Sigmoid colon (tissue), 7 donors: Measurements from ENCODE around the gene CCL2. TPM values are rescaled to one million over a fixed set of nuclear protein-coding genes. Genes with fewer than 3 reads are reported as not detected.

Experiments
- DNase-seq: peaks from one replicate; pipeline ENCODE4 v3.0.0-alpha.2; 2019
- H3K27ac ChIP-seq, 4 donors: fragments of 200-600 bp; sonication (generic); one replicate each; pipeline ENCODE4 v1.5.1; 2016 to 2019; ENCODE audit warnings: mild to moderate bottlenecking in 1 of 4
- H3K27me3 ChIP-seq, 3 donors: fragments of 200-600 bp; sonication (generic); one replicate each; pipeline ENCODE4 v1.5.1; 2019; ENCODE audit warnings: mild to moderate bottlenecking in 1 of 3
- H3K36me3 ChIP-seq, 4 donors: fragments of 200-600 bp; sonication (generic); one replicate each; pipeline ENCODE4 v1.5.1; 2016 to 2019
- H3K4me1 ChIP-seq, 4 donors: fragments of 200-600 bp; sonication (generic); one replicate each; pipeline ENCODE4 v1.5.1; 2017 to 2019
- H3K4me3 ChIP-seq, 4 donors: fragments of 200-600 bp; sonication (generic); one replicate each; pipeline ENCODE4 v1.5.1; 2017 to 2019; ENCODE audit warnings: mild to moderate bottlenecking in 2 of 4, moderate library complexity in 1 of 4
- H3K9me3 ChIP-seq, 4 donors: fragments of 200-600 bp in 3 of 4; sonication (generic) in 3 of 4; one replicate each; pipeline versions ENCODE4 v1.5.1 to v1.6.1; 2013 to 2019
- CTCF ChIP-seq, 4 experiments: fragments of 450-650 bp in 3 of 4; fragments of 200-600 bp in 1 of 4; IDR thresholded peaks; one replicate each; pipeline ENCODE4 v1.5.1; 2016 to 2019; ENCODE audit warnings: antibody characterized with exemption in 4 of 4, mild to moderate bottlenecking in 3 of 4, moderate library complexity in 2 of 4
- EP300 ChIP-seq, 4 donors: sonication (generic); formaldehyde crosslinking; IDR thresholded peaks; one replicate each; pipeline ENCODE4 v1.6.1; 2017; ENCODE audit warnings: antibody characterized with exemption in 4 of 4
- POLR2A ChIP-seq, 2 donors: fragments of 450-650 bp; IDR thresholded peaks; one replicate each; pipeline ENCODE4 v1.6.1; 2016; ENCODE audit warnings: antibody characterized with exemption in 2 of 2, mild to moderate bottlenecking in 2 of 2, moderate library complexity in 2 of 2
- POLR2AphosphoS5 ChIP-seq, 4 donors: sonication (generic); formaldehyde crosslinking; IDR thresholded peaks; one replicate each; pipeline ENCODE4 v1.6.1; 2017; ENCODE audit warnings: antibody characterized with exemption in 4 of 4
- WGBS, 2 donors: extraction: QIAGEN DNeasy Blood & Tissue Kit; methylation state at CpG; one replicate each; pipeline ENCODE4 v1.1.7; 2013; 5-methylcytosine and 5-hydroxymethylcytosine counted together
- intact Hi-C: fragments of 100-400 bp; cut with DNase I; formaldehyde crosslinking; loops from one replicate; pipeline ENCODE4 v1.15.1; 2023
- polyA plus RNA-seq, 3 donors: library from polyadenylated mRNA; stranded (reverse); fragments of 200-250 nt; gene quantifications; one replicate each; pipeline ENCODE4 v1.2.3, GENCODE V29; 2013
- total RNA-seq, 4 donors: library from RNA; depleted of rRNA; stranded (reverse); fragments of >200 nt; gene quantifications; one replicate each; pipeline ENCODE4 v1.1.0, GENCODE V29; 2016
- donor health status: healthy with polysubstance abuse.
- donor health status: Bipolar disorder and iron deficiency.
- donor health status: healthy.

The CCL2 gene
- total and polyA plus RNA-seq, 7 donors: 24.3 to 862 (median 37.6) TPM

- H3K27me3 ChIP-seq: no peaks in the 10 kb centered on the region
- TF ChIP-seq EP300 (IDR thresholded peaks at IDR 0.05) (no peak), CTCF (IDR thresholded peaks at IDR 0.05) (no peak), POLR2AphosphoS5 (IDR thresholded peaks at IDR 0.05) (no peak), POLR2A (IDR thresholded peaks at IDR 0.05) (no peak)
- H3K4me3 ChIP-seq: no peak overlapping the region
- DNase-seq: no peak
- intact Hi-C loops: loop anchor here (5.0 kb wide), 1 partner anchor 50 kb away; no protein-coding TSS in a partner anchor
- H3K27ac ChIP-seq: peak overlapping the region in 1 of 4 donors; percentile 45
- peaks cover 0 to 42% (median 35%) of the 10 kb centered on the region in 4 donors for H3K4me1 ChIP-seq
- WGBS, 2 donors: 72 to 94% methylated on average over 2 of the region's 2 CpGs
- H3K9me3 ChIP-seq: no peaks in the 10 kb centered on the region
- H3K36me3 ChIP-seq: no peaks in the 10 kb centered on the region
These were observed 46.9 kb downstream of the CCL2 start for GRCh38 chr17:34301986-34302385.

DNA sequence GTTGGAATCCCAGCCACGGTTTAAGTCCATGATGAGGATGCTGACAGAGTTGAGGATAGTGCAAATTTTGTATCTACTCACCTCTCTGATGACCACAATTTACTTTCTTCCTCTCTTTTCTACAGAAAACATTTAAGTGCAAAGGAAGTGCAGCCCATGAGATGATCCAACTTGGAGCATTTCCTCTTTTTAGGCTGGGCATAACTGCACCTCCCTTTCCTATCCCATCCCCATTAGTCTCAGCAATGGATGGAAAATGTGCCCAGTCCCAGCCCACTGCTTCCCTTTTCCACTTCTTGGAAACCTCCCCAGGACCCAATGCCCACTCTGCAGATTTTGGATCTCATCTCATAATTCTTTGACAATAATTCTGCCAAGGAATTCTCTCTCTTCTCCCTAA lies 47.6 kb downstream of the CCL2 start:
- TF ChIP-seq POLR2A (IDR thresholded peaks at IDR 0.05) (no peak), POLR2AphosphoS5 (IDR thresholded peaks at IDR 0.05) (no peak), CTCF (IDR thresholded peaks at IDR 0.05) (no peak), EP300 (IDR thresholded peaks at IDR 0.05) (no peak)
- Histone ChIP-seq H3K4me1 (peaks cover 0 to 42% (median 37%) of the 10 kb centered on the region in 4 donors), H3K27me3 (no peaks in the 10 kb centered on the region), H3K27ac (no peak overlapping the region), H3K36me3 (no peaks in the 10 kb centered on the region), H3K4me3 (no peak overlapping the region), H3K9me3 (no peaks in the 10 kb centered on the region)
- intact Hi-C loops: loop anchor here (5.0 kb wide), 1 partner anchor 50 kb away; no protein-coding TSS in a partner anchor
- DNase-seq: no peak
- WGBS, 2 donors: 76 to 77% methylated on average over 1 of the region's 1 CpG

GRCh38 chr17:34303606-34304005 lies 48.5 kb downstream of the CCL2 start:
- no peaks in the 10 kb centered on the region for H3K9me3 ChIP-seq
- intact Hi-C loops: loop anchor here (5.0 kb wide), 1 partner anchor 51 kb away; no protein-coding TSS in a partner anchor
- TF ChIP-seq EP300 (IDR thresholded peaks at IDR 0.05): no peak
- no peak for TF ChIP-seq POLR2AphosphoS5 (IDR thresholded peaks at IDR 0.05)
- TF ChIP-seq CTCF (IDR thresholded peaks at IDR 0.05): no peak
- TF ChIP-seq POLR2A (IDR thresholded peaks at IDR 0.05): no peak
- H3K4me3 ChIP-seq: no peak overlapping the region
- WGBS, 2 donors: 57 to 82% methylated on average over 2 of the region's 2 CpGs
- H3K4me1 ChIP-seq: peaks cover 0 to 46% (median 38%) of the 10 kb centered on the region in 4 donors
- DNase-seq: no peak
- no peaks in the 10 kb centered on the region for H3K36me3 ChIP-seq
- no peak overlapping the region for H3K27ac ChIP-seq
- no peaks in the 10 kb centered on the region for H3K27me3 ChIP-seq

DNA sequence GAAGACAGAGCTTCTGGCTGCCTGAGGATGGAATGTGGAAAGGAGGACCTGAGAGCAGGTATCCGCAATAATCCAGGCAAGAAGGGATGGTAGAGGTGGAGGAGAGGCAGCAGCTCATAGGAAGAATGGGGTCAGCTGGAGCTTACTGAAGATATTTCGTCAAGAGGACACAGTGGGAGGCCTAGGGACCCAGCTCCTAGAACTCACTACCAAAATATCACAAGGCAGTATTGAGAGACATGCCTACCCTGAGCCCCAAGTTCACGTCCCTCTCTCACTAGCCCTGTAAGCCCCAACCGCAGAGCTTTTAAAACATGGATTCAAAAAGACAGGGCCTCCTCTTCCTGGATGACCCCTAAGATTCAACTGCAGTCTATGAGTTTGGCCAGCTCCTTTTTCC lies 50.0 kb downstream of the CCL2 start:
- H3K4me1 ChIP-seq: peaks cover 0 to 36% (median 29%) of the 10 kb centered on the region in 4 donors
- 90 to 95% methylated on average over 4 of the region's 4 CpGs for WGBS, 2 donors
- no peak overlapping the region for H3K27ac ChIP-seq
- no peaks in the 10 kb centered on the region for H3K36me3 ChIP-seq
- no peak overlapping the region for H3K4me3 ChIP-seq
- TF ChIP-seq POLR2AphosphoS5 (IDR thresholded peaks at IDR 0.05) (no peak), EP300 (IDR thresholded peaks at IDR 0.05) (no peak), CTCF (IDR thresholded peaks at IDR 0.05) (no peak), POLR2A (IDR thresholded peaks at IDR 0.05) (no peak)
- no peak for DNase-seq
- intact Hi-C loops: no loop called here
- H3K27me3 ChIP-seq: no peaks in the 10 kb centered on the region
- H3K9me3 ChIP-seq: no peaks in the 10 kb centered on the region

- Histone ChIP-seq H3K27me3 (no peaks in the 10 kb centered on the region), H3K4me3 (no peak overlapping the region), H3K9me3 (no peaks in the 10 kb centered on the region), H3K36me3 (no peaks in the 10 kb centered on the region), H3K4me1 (peaks cover 0 to 31% (median 23%) of the 10 kb centered on the region in 4 donors), H3K27ac (no peak overlapping the region)
- intact Hi-C loops: loop anchor here (2.0 kb wide), 1 partner anchor 105 kb away; no protein-coding TSS in a partner anchor
- TF ChIP-seq EP300 (IDR thresholded peaks at IDR 0.05): no peak
- TF ChIP-seq CTCF (IDR thresholded peaks at IDR 0.05): no peak
- TF ChIP-seq POLR2AphosphoS5 (IDR thresholded peaks at IDR 0.05): no peak
- TF ChIP-seq POLR2A (IDR thresholded peaks at IDR 0.05): no peak
- DNase-seq: no peak
These were observed 50.5 kb downstream of the CCL2 start for GRCh38 chr17:34305606-34306005.
